GM12874 (cell line): ENCODE measurements around the gene KCND2.
A peak's percentile ranks its signal among the peaks of the same experiment; 100 is the strongest.

Experiments
- TF ChIP-seq, protein P1 (sequence below): IDR thresholded peaks from 2 replicates; pipeline ENCODE4 v1.5.1; 2011; ENCODE audit warnings: low read depth, mild to moderate bottlenecking, control low read depth, low read length, moderate library complexity; ENCODE audit not compliant: insufficient read depth

The KCND2 gene

DNA sequence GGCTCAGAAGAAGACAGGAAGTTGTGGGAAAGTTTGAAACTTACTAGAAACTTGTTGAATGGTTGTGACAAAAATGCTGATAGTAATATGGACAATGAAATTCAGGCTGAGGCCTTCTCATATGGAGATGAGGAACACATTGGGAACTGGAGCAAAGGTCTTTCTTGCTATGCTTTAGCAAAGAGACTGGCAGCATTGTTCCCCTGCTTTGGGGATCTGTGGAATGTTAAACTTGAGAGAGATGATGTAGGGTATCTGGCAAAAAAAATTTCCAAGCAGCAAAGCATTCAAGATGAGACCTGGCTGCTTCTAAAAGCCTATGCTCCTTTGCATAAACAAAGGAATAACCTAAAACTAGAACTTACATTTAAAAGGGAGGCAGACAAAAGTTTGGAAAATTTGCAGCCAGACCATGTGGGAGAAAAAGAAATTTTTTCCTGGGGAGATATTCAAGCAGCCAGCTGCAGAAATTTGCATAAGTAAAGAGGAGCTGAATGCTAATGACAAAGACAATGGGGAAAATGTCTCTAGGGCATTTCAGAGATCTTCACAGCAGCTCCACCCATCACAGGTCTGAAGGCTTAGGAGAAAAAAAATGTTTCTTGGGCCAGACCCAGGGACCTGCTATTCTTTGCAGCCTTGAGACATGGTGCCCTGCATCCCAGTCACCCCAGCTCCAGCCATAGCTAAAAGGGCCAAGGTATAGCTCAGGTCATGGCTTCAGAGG, 16.5 kb upstream of the KCND2 start:
- TF ChIP-seq, protein P1, sequence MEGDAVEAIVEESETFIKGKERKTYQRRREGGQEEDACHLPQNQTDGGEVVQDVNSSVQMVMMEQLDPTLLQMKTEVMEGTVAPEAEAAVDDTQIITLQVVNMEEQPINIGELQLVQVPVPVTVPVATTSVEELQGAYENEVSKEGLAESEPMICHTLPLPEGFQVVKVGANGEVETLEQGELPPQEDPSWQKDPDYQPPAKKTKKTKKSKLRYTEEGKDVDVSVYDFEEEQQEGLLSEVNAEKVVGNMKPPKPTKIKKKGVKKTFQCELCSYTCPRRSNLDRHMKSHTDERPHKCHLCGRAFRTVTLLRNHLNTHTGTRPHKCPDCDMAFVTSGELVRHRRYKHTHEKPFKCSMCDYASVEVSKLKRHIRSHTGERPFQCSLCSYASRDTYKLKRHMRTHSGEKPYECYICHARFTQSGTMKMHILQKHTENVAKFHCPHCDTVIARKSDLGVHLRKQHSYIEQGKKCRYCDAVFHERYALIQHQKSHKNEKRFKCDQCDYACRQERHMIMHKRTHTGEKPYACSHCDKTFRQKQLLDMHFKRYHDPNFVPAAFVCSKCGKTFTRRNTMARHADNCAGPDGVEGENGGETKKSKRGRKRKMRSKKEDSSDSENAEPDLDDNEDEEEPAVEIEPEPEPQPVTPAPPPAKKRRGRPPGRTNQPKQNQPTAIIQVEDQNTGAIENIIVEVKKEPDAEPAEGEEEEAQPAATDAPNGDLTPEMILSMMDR, result no peak

DNA sequence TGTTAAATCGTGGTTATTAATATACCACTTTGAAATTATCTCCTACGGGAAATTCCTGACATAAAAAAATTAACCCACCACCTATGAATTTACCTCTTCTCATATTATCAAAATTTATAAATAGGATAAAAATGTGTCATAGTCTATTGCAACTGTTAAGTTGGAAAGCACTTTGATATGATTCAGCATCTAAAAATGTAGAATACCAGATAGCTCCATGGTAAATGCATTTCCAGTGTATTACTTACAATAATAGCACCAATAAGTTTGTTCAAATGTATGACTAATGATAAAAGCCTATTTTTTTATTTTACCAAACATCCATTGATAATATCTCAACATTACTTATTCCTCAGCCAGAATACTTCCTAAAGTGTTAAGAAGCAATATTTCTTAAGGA, 13.6 kb upstream of the KCND2 start:
- TF ChIP-seq, protein P1, result no peak

DNA sequence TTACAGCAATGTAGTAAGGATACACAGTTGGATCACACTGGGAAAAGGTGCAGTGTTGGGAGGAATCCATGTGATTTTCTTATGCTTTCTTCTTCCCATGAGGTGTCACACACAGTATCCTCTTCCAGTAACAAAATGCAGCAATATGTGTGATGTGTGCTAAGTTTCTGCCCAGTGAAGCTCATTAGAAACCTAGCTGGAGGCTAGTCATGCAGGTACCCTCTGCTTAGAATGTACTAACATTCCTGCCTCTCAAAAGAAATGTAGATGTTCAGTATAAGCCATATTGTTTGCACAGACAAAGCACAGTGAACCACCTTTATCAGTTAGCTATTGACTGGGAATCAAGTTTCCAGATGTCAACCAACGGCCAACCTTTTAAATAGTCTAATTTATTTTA, 12.9 kb upstream of the KCND2 start:
- TF ChIP-seq, protein P1, result no peak

DNA sequence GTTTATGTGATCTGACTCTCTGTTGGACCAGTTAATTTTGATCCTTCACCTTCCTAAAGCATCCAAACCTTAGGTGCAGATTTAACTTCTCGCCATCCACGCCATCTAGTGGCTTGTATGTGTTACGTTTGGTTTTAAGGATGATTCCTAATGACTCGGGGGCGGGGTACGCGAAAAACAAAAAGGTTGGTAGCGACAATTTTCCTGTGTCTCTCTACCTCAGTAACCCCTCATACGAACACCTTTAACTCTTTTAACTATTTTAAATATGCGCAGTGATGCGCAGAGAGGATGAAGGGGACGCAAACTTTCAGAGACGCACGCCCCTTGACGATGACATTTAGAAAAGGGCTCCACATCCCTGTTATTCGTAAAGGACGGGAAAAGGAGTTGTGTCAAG, 714 bp upstream of the KCND2 start:
- TF ChIP-seq, protein P1, result peak; percentile 69

DNA sequence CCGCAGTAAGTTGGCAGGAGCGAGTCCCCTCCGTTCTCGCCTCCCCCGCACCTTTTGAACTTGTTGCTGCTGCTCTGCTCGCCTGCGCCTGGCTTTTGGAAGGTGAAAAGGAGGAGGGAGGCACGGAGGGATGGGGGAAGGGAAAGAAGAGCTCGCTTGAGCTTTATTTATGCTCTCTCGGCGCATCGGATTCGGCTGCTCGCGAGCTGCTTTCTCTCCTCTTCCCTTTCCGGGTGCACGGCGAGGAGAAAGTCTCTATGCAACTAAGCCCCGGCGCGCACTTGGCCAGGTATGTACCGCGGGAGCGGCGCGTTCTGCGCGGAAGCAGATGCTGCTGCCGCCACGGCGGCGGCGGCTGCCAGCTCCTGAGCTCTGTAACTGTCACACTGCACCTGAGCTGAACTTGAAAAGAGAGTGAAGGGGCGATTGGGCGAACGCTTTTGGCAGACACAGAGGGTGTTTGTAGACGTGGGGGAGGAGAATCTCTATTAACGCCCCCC, 551 bp downstream of the KCND2 start:
- TF ChIP-seq, protein P1, result no peak

DNA sequence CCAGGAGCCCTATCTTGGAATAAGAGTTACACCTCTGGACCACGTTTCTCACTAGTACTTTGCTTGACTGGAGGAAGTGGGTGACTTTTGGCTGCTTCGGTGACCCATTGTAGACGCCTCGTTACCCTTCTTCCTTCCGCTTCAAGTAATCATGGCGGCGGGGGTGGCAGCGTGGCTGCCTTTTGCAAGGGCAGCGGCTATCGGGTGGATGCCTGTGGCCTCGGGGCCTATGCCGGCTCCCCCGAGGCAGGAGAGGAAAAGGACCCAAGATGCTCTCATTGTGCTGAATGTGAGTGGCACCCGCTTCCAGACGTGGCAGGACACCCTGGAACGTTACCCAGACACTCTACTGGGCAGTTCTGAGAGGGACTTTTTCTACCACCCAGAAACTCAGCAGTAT, 1.5 kb downstream of the KCND2 start:
- TF ChIP-seq, protein P1, result no peak

DNA sequence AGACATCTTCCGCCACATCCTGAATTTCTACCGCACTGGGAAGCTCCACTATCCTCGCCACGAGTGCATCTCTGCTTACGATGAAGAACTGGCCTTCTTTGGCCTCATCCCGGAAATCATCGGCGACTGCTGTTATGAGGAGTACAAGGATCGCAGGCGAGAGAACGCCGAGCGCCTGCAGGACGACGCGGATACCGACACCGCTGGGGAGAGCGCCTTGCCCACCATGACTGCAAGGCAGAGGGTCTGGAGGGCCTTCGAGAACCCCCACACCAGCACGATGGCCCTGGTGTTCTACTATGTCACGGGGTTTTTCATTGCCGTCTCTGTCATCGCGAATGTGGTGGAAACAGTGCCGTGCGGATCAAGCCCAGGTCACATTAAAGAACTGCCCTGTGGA, 1.9 kb downstream of the KCND2 start:
- TF ChIP-seq, protein P1, result no peak
